Measurements from ENCODE around the gene ATP6V1A. TPM values are rescaled to one million over a fixed set of nuclear protein-coding genes. Genes with fewer than 3 reads are reported as not detected.
"Not testable (repeated sequence)": the region's sequence is repeated elsewhere in the genome, so short reads cannot be mapped to it uniquely, and the experiment has no call there.

The ATP6V1A gene
- total RNA-seq, 1 donor from 2014 or later = 102 TPM

GRCh38 chr3:113838631-113839209, 91.9 kb downstream of the ATP6V1A start, which contains the start of gene GRAMD1C:
Gene GRAMD1C (plus strand): TSS chr3:113838788. CDS start chr3:113838910, 122 bp downstream.
- H3K4me1 ChIP-seq = no peaks in the 10 kb centered on the region
- ATAC-seq = peak; percentile 100
- intact Hi-C loops (cut with DNase I) = no loop called here
- H3K9me3 ChIP-seq = no peaks in the 10 kb centered on the region
- TF ChIP-seq CTCF (IDR thresholded peaks at IDR 0.05) = peak; percentile 84
- no peak within 1 kb of the TSS for H3K27ac ChIP-seq
- no peaks in the 10 kb centered on the region for H3K27me3 ChIP-seq
- DNase-seq = peak; percentile 93
- no peaks in the 10 kb centered on the region for H3K36me3 ChIP-seq
- peak within 1 kb of the TSS; percentile 53 for H3K4me3 ChIP-seq

- Histone ChIP-seq H3K4me1 (no peaks in the 10 kb centered on the region), H3K27ac (no peak overlapping the region), H3K36me3 (no peaks in the 10 kb centered on the region), H3K9me3 (no peaks in the 10 kb centered on the region), H3K4me3 (no peak overlapping the region), H3K27me3 (no peaks in the 10 kb centered on the region)
- DNase-seq (no peak), ATAC-seq (no peak)
- intact Hi-C loops (cut with DNase I) = no loop called here
- TF ChIP-seq CTCF (IDR thresholded peaks at IDR 0.05) = no peak
Observed at GRCh38 chr3:113839551-113839950, 92.7 kb downstream of the ATP6V1A start.

GRCh38 chr3:113844622-113845222, 97.9 kb downstream of the ATP6V1A start:
- DNase-seq (no peak), ATAC-seq (peak; percentile 87)
- H3K9me3 ChIP-seq = no peaks in the 10 kb centered on the region
- no peaks in the 10 kb centered on the region for H3K27me3 ChIP-seq
- H3K4me1 ChIP-seq = no peaks in the 10 kb centered on the region
- intact Hi-C loops (cut with DNase I) = no loop called here
- no peaks in the 10 kb centered on the region for H3K36me3 ChIP-seq
- TF ChIP-seq CTCF (IDR thresholded peaks at IDR 0.05) = peak; percentile 67
- H3K27ac ChIP-seq = no peak overlapping the region
- H3K4me3 ChIP-seq = no peak overlapping the region

GRCh38 chr3:113847247-113847646, 100.4 kb downstream of the ATP6V1A start:
- no peak for ATAC-seq
- TF ChIP-seq CTCF (IDR thresholded peaks at IDR 0.05) = no peak
- H3K36me3 ChIP-seq = no peaks in the 10 kb centered on the region
- no peak overlapping the region for H3K27ac ChIP-seq
- no peaks in the 10 kb centered on the region for H3K4me1 ChIP-seq
- H3K9me3 ChIP-seq = no peaks in the 10 kb centered on the region
- intact Hi-C loops (cut with DNase I) = no loop called here
- DNase-seq = no peak
- H3K4me3 ChIP-seq = no peak overlapping the region
- H3K27me3 ChIP-seq = no peaks in the 10 kb centered on the region

- intact Hi-C loops (cut with DNase I) = no loop called here
Observed at GRCh38 chr3:113847664-113848461, 101.0 kb downstream of the ATP6V1A start.

GRCh38 chr3:113849071-113849470, 102.2 kb downstream of the ATP6V1A start:
- ATAC-seq; intact Hi-C loops (cut with DNase I); DNase-seq: not testable (repeated sequence)

More at GRCh38 chr3:113847664-113848461, 101.0 kb downstream of the ATP6V1A start:
- TF ChIP-seq CTCF (IDR thresholded peaks at IDR 0.05) = no peak
- Histone ChIP-seq H3K4me3 (no peak overlapping the region), H3K9me3 (no peaks in the 10 kb centered on the region), H3K4me1 (no peaks in the 10 kb centered on the region), H3K27ac (peak overlapping the region; percentile 26), H3K27me3 (no peaks in the 10 kb centered on the region), H3K36me3 (no peaks in the 10 kb centered on the region)
- DNase-seq = no peak
- peak; percentile 85 for ATAC-seq

GRCh38 chr3:113849841-113850240, 103.0 kb downstream of the ATP6V1A start:
- H3K27ac ChIP-seq; intact Hi-C loops (cut with DNase I); H3K4me3 ChIP-seq; H3K27me3 ChIP-seq; DNase-seq; H3K4me1 ChIP-seq; ATAC-seq; H3K36me3 ChIP-seq; H3K9me3 ChIP-seq: not testable (repeated sequence)

More at GRCh38 chr3:113849071-113849470, 102.2 kb downstream of the ATP6V1A start:
- H3K4me1 ChIP-seq, H3K36me3 ChIP-seq, H3K4me3 ChIP-seq, H3K27me3 ChIP-seq, H3K27ac ChIP-seq, H3K9me3 ChIP-seq: not testable (repeated sequence)

GRCh38 chr3:113850391-113850790, 103.6 kb downstream of the ATP6V1A start:
- H3K4me1 ChIP-seq; H3K27ac ChIP-seq; DNase-seq; ATAC-seq; H3K36me3 ChIP-seq; H3K4me3 ChIP-seq; H3K9me3 ChIP-seq; intact Hi-C loops (cut with DNase I); H3K27me3 ChIP-seq: not testable (repeated sequence)

Measured in upper lobe of right lung (tissue), 1 donor.